GM12878 (cell line): ENCODE results near the gene MAB21L3. TPM values are rescaled to one million over a fixed set of nuclear protein-coding genes. Genes with fewer than 3 reads are reported as not detected.

Experiments
- ATAC-seq: fragments of 200-7000 bp; cut with Tn5 transposase; 3 replicates; pipeline ENCODE4 v1.9.1; 2020; ENCODE audit warnings: mild to moderate bottlenecking, moderate library complexity
- BruUV-seq: library from RNA; stranded (reverse); fragments of 400-500 nt; replicated peaks from 2 replicates; lab custom pipeline; 2021; lab: Mats Ljungman, UMichigan
- CTCF ChIA-PET: fragments of 300-600 bp; sonication (Branson Sonifier 250); formaldehyde crosslinking; extraction: SDS; loops from one replicate; lab custom pipeline; 2021; ENCODE audit warnings: inconsistent platforms; lab: Yijun Ruan, JAX
- POLR2A ChIA-PET: fragments of 350-600 bp; formaldehyde crosslinking; extraction: SDS; loops from one replicate; lab custom pipeline; 2021; ENCODE audit warnings: inconsistent platforms; lab: Charles Lee
- RAD21 ChIA-PET: fragments of 300-600 bp; sonication (Branson Sonifier 250); formaldehyde crosslinking; loops from one replicate; lab custom pipeline; 2023; ENCODE audit warnings: antibody characterized with exemption; ENCODE audit not compliant: unreplicated experiment; lab: Charles Lee
- SMC1A ChIA-PET: fragments of 300-600 bp; sonication (Branson Sonifier 250); formaldehyde crosslinking; loops from one replicate; lab custom pipeline; 2023; ENCODE audit not compliant: unreplicated experiment, uncharacterized antibody; lab: Charles Lee
- DNase-seq: peaks from one replicate; pipeline ENCODE4 v3.0.0-alpha.2; 2011; ENCODE audit warnings: low read depth, low spot score
- FAIRE-seq: peaks from 3 replicates; lab custom pipeline; 2011; peaks lifted over from hg19 to GRCh38; lab: Jason Lieb, UNC
- H2AFZ ChIP-seq: 2 replicates; pipeline ENCODE4 v1.6.0; 2011; ENCODE audit warnings: low read depth, low read length, control low read depth; ENCODE audit not compliant: control insufficient read depth
- H3K27ac ChIP-seq: 2 replicates; pipeline ENCODE4 v1.5.1; 2011; ENCODE audit warnings: control low read depth; ENCODE audit not compliant: control insufficient read depth, insufficient read depth
- H3K27me3 ChIP-seq, 2 experiments: replicated peaks in 1 of 2; 2 replicates each; pipeline versions ENCODE4 v1.6.0 to v1.6.1; 2011; ENCODE audit warnings: low read length in 1 of 2; ENCODE audit not compliant: control insufficient read depth in 2 of 2, insufficient read depth in 2 of 2
- H3K36me3 ChIP-seq, 2 experiments: 2 replicates each; pipeline ENCODE4 v1.5.1; 2011; ENCODE audit warnings: low read length in 1 of 2; ENCODE audit not compliant: control insufficient read depth in 2 of 2, insufficient read depth in 2 of 2
- H3K4me1 ChIP-seq: 2 replicates; pipeline ENCODE4 v1.6.1; 2011; ENCODE audit warnings: mild to moderate bottlenecking, low read length, moderate library complexity, mixed read lengths; ENCODE audit not compliant: control insufficient read depth, insufficient read depth
- H3K4me2 ChIP-seq: 2 replicates; pipeline ENCODE4 v1.6.0; 2011; ENCODE audit warnings: control low read depth; ENCODE audit not compliant: control insufficient read depth, insufficient read depth
- H3K4me3 ChIP-seq: fragments of 200-600 bp; sonication (generic); 2 replicates; pipeline ENCODE4 v1.5.1; 2016
- H3K79me2 ChIP-seq: 2 replicates; pipeline ENCODE4 v1.6.0; 2011; ENCODE audit warnings: low read length; ENCODE audit not compliant: control insufficient read depth, insufficient read depth
- H3K9ac ChIP-seq: 2 replicates; pipeline ENCODE4 v1.8.0; 2011; ENCODE audit warnings: low read length, control low read depth, mixed read lengths; ENCODE audit not compliant: control insufficient read depth, insufficient read depth
- H3K9me3 ChIP-seq: replicated peaks from 3 replicates; pipeline ENCODE4 v1.5.1; 2011; ENCODE audit warnings: mild to moderate bottlenecking, low read length; ENCODE audit not compliant: control insufficient read depth, insufficient read depth
- H4K20me1 ChIP-seq: 2 replicates; pipeline ENCODE4 v1.6.0; 2011; ENCODE audit not compliant: control insufficient read depth, insufficient read depth
- EGR1 ChIP-seq, 2 experiments: IDR thresholded peaks; 1 replicate in 1 of 2; 2 replicates in 1 of 2; pipeline ENCODE4 v1.6.1; 2011 to 2012; ENCODE audit warnings: low read depth in 2 of 2, low read length in 2 of 2, borderline replicate concordance in 1 of 2, mild to moderate bottlenecking in 1 of 2, moderate library complexity in 1 of 2
- PAX5 ChIP-seq: IDR thresholded peaks from 2 replicates; pipeline ENCODE4 v1.6.1; 2011; ENCODE audit warnings: low read depth, low read length, borderline replicate concordance
- POLR2A ChIP-seq: IDR thresholded peaks from 2 replicates; pipeline ENCODE4 v1.6.1; 2011; ENCODE audit warnings: low read depth, mild to moderate bottlenecking, low read length
- WGBS: methylation state at CpG from one replicate; pipeline ENCODE4 v1.1.6; 2016; ENCODE audit warnings: low lambda C conversion rate; ENCODE audit not compliant: insufficient replicate concordance, insufficient coverage; ENCODE audit errors: missing lambda C conversion rate; 5-methylcytosine and 5-hydroxymethylcytosine counted together
- in situ Hi-C: fragments of 300-500 bp; cut with MboI; formaldehyde crosslinking; loops from 9 replicates; pipeline ENCODE4 v1.14.3; 2018; ENCODE audit warnings: mixed read lengths
- intact Hi-C: fragments of 100-400 bp; cut with micrococcal nuclease; formaldehyde crosslinking; loops from one replicate; pipeline ENCODE4 v1.14.2; 2022; ENCODE audit not compliant: unreplicated experiment
- polyA plus RNA-seq, 11 experiments: library from polyadenylated mRNA; depleted of rRNA in 4 of 11; unstranded in 6 of 11; stranded (reverse) in 5 of 11; fragments of >200 nt; fragmentation: Nextera tagmentation in 4 of 11; fragmentation: Illumina TruSeq in 1 of 11; extraction: Ambion mirVana in 4 of 11; extraction: Trizol in 1 of 11; gene quantifications; 1 replicate in 1 of 11; 2 replicates in 10 of 11; pipeline versions ENCODE4 v1.2.1 to v1.2.3, GENCODE V29; 2011 to 2016; ENCODE audit warnings: inconsistent platforms in 2 of 11, missing spikeins in 2 of 11, low read depth in 1 of 11
- total RNA-seq, 4 experiments: library from RNA; depleted of rRNA in 3 of 4; stranded (reverse); fragments of >200 nt in 3 of 4; fragmentation: Illumina TruSeq in 1 of 4; extraction: Trizol in 1 of 4; gene quantifications; 2 replicates each; pipeline versions ENCODE4 v1.2.1 to v1.2.3, GENCODE V29; 2013 to 2021
- TF ChIP-seq, protein P1 (sequence below): fragments of 450-650 bp; IDR thresholded peaks from 2 replicates; pipeline ENCODE4 v1.6.1; 2018; ENCODE audit warnings: borderline replicate concordance, mild to moderate bottlenecking; ENCODE audit not compliant: partially characterized antibody

MAB21L3 gene
- total and polyA plus RNA-seq, 10 of the 15 experiments (the other 5 are each of a cell fraction or from before 2014, with no cell fraction given), result 0.18 to 18.6 (median 1.3) TPM

- no peak for TF ChIP-seq PAX5
- no peak for TF ChIP-seq EGR1 (IDR thresholded peaks at IDR 0.05; ENCODE audit: borderline replicate concordance in 1 of 2, low read depth in 2 of 2, low read length in 2 of 2)
- TF ChIP-seq, protein P1, sequence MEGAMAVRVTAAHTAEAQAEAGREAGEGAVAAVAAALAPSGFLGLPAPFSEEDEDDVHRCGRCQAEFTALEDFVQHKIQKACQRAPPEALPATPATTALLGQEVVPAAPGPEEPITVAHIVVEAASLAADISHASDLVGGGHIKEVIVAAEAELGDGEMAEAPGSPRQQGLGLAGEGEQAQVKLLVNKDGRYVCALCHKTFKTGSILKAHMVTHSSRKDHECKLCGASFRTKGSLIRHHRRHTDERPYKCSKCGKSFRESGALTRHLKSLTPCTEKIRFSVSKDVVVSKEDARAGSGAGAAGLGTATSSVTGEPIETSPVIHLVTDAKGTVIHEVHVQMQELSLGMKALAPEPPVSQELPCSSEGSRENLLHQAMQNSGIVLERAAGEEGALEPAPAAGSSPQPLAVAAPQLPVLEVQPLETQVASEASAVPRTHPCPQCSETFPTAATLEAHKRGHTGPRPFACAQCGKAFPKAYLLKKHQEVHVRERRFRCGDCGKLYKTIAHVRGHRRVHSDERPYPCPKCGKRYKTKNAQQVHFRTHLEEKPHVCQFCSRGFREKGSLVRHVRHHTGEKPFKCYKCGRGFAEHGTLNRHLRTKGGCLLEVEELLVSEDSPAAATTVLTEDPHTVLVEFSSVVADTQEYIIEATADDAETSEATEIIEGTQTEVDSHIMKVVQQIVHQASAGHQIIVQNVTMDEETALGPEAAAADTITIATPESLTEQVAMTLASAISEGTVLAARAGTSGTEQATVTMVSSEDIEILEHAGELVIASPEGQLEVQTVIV, result no peak
Observed at GRCh38 chr1:116170721-116171589, 59.8 kb downstream of the MAB21L3 start (continued).

- Histone ChIP-seq H3K9ac (no peak overlapping the region), H3K79me2 (no peaks in the 10 kb centered on the region), H3K27me3 (no peaks in the 10 kb centered on the region; a peak in 2 of 4 replicates), H3K4me3 (no peak overlapping the region), H3K4me1 (no peaks in the 10 kb centered on the region), H3K27ac (no peak overlapping the region), H3K4me2 (no peak overlapping the region), H3K36me3 (no peaks in the 10 kb centered on the region), H2AFZ (no peak overlapping the region), H4K20me1 (no peaks in the 10 kb centered on the region), H3K9me3 (no peaks in the 10 kb centered on the region)
- ChIA-PET POLR2A (no interaction called here), RAD21 (no interaction called here), CTCF (interaction anchor here (1.1 to 1.3 kb wide), 2 partner anchors 32 to 311 kb away, joined by 3 read pairs; no protein-coding TSS in a partner anchor), SMC1A (no interaction called here)
- intact Hi-C loops (no loop called here), in situ Hi-C loops (no loop called here)
- no TSS peak for BruUV-seq
- no peak for TF ChIP-seq POLR2A
- FAIRE-seq (no peak), DNase-seq (no peak), ATAC-seq (no peak)
- 23% methylated on average over 1 of the region's 1 CpG for WGBS
Observed at GRCh38 chr1:116172666-116173065, 61.5 kb downstream of the MAB21L3 start.
